DMS79 (cell line): ENCODE data around the gene ACER2.
A peak's percentile ranks its signal among the peaks of the same experiment; 100 is the strongest.

Source experiments
- DNase-seq: peaks from one replicate; lab custom pipeline; 2025; lab: John Stamatoyannopoulos, UW

ACER2 gene

DNA sequence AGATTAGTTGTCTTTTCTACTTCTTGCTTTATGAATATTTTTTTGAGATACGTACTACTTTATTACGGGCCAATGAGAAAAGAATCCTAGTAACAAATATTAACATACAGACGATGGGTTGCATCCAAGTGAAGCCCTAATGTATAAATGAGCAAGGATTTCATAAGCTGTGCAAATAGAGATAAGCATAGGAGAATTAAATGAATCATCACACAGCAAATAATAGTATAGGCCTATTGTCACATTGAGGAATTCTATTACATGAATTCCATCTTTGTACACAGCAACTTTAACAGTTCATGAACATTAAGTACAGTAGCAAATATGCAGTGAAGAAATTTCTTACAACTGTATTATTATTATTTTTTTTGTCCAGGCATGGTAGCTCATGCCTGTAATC, 78.0 kb downstream of the ACER2 start:
- no peak for DNase-seq

DNA sequence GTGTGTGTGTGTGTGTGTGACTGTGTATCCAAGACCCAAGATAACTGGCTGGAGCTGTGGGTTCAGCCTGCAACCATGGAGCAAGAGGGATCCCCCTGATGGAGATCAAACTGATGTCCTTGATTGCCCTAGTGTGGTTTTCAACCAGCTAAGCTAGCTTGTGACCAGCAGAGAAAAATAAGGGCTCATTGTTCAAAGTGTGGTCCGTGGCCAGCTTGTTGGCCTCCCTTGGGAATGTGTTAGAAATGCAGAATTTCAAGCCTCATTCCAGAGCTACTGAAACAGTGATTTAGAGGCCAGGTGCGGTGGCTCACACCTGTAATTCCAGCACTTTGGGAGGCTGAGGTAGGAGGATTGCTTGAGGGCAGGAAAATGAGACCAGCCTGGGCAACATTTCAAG, 79.9 kb downstream of the ACER2 start:
- DNase-seq = no peak

DNA sequence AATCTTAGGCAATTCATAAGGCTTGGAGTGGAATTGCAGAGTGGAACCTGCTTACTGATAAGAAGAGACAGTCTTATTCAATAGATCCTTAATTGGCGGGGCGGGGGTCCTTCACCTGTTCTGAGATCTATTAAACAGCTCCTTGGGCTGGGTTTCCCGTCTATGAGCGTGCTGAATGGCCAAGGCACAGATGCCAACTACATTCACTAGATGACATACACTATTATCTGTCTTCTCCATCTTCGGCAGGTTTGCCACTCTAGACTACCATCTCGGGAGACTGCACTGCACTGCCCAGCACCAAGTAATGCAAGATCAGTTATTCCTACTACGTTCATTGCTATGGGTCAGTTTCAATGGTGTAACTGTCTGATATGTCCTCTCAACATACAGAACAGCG, 81.5 kb downstream of the ACER2 start:
- DNase-seq = no peak

DNA sequence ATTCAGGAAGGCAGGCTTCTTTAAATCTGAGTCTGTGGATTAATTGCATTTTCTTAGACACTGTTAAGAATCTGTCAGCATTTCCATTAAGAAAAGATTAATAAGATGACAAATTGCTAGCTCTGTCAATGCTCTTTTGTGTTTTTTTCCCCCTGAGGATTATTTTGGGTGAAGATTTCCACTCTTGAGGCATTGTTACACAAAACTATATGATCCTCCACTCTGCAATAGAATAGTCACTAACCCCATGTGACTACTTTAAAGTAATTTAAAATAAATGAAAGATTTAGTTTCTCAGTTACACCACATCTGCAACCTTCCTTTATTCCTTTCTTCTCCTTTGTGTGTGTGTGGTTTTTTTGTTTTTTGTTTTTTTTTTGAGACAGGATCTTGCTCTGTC, 82.0 kb downstream of the ACER2 start:
- no peak for DNase-seq

DNA sequence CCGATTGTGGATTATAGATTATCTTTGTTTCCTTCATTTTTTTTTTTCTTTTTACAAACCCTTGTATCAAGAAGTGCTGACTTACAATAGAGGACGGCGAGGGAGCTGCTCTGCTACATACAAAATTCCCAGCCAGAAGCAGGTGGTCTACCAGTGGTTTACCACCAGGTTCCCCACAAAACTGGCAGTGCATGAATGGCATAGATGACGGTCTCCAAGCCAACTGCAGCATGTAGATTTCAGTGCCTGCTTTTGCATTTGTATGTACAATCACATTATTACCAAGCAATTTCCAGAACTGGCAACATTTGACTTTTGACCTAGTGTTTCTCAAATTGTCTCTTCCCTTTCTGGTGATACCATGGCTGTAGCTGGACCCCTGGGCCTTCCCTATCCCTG, 84.0 kb downstream of the ACER2 start:
- DNase-seq = no peak

DNA sequence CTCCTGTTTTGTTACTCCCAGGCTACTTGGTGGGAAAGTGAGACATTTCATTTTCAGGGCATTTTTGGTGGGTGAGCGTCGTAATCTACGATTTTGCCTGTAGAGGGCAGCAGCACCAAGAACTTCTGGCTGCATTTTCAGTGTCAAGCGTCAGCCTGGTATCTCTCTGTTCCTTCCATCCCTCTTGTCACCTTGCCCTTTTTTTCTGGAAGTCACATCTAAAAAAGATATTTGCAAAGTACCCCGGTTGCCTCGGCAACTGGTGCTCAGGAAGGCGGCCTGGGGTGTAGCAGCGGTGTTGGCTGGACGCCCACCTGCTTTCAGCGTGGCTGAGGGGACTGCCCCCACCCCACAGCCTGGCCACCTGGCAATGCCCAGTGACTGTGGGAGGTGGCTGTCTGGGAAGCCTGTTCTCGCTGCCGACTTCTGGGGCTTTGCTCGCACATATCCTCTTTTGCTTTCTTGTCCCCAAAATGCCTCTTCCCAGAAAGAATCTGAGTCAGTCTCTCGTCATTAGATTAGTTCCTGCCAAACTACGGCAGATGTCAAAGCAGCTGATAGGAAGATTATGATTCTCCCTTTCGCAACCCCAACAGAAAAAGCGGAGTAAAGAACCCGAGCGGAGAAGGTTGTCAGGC, 84.5 kb downstream of the ACER2 start:
- DNase-seq = peak; percentile 58

DNA sequence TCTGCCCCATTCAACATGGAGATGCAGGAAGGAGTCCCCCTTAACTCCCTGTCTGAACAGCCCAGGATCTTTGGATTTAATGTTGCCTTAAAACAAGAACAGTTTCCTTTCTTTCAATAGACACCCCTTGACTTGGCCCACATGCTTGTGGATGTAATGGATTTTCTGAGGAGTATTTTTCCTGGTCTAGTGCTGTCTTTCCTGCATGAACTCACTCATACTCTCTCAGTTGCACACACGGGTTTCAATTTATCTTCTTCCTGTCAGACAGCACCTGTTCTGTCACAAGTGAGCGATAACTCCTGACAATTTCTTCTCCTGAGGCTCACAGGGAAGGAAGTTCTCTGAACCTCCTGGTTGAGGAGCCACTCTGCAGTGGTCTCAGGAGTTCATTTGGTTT, 85.1 kb downstream of the ACER2 start:
- DNase-seq = no peak

DNA sequence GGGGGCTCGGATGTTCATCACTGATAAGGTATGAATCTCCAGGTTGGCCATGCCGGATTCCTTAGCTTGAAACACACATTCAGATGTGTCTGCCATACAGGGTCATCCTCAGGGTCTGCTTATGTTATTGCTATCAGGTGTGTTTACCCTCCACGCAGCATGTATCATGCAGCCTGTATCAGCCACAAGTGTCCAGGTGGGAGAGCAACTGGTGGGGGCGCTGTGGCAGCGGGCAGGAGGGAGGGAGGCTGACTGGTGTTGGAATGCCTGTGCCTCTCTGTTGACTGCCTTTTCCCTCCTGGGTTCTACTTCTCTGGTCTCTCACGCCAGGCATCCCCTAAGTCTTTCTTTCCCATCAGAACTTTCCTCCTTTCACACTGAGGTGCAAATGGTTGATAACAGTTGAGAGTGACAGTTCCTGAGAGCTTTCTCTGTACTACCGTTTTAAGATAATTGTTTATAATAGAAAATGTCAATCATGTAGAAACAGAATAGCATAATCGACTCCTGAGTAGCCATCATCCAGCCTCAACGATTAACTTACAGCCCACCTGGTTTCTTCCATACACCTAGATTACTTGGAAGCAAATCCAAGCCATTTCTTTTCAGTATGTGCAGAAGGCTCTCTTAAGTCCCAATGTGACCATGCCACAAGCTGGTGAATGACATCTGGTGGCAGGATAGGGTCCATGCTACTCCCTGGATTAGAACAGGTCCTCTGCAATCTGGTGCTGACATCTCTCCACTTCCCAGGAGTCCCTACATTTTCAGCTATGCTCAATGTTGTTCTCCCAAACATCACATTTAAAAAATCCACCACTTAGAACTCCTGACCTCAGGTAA, 86.6 kb downstream of the ACER2 start:
- no peak for DNase-seq

DNA sequence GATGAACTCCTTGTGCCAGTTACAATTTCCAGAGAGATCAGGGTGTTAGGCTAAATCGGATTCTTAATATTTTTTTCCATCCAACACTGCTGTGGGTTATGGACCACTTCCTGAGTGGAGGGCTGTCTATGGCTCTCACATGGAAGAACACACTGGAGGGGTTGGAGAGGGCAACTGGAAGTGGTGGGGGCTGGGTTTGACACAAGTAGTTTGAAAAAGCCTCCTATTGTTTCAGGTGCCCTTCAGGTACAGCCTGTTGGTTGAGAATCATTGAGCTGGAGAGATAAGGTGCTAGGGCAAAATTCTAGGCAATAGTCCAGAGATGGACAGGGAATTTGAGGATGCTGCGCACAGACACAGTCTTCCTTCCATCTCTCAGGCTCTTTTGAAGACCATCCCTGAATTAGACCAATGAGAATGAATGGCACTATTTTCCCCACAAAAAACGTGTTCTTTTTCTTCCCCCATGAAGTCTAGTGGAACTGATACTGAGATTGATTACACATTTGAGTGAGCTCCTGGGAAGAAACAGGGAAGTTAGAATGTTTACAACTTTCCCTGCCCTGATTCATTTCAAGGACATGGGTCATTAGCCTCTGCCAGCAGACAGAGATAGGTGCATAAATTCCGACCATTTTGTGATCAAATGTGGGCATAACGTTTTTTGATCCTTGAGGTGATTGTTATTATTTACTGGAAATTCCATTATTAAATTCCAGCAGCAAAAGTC, 87.7 kb downstream of the ACER2 start:
- no peak for DNase-seq

DNA sequence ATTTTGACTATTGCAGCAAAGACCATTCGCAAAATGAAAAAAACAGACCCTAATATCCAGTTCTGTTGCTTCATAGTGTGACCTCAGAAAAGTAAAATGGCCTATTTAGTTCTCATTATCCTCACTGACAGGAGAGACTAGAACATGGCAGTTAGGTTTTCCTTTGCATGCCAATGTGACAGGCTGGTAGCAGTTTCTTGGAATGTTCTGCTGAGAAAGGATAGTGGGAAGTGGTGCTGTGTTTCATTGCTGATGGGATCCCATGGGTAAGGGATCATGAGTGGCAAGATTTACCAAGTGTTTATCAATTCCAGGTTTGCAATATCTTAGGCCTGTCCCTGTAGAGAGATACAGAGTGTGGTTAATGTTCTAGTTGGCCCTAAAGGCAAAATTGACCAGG, 88.5 kb downstream of the ACER2 start:
- DNase-seq = no peak

DNA sequence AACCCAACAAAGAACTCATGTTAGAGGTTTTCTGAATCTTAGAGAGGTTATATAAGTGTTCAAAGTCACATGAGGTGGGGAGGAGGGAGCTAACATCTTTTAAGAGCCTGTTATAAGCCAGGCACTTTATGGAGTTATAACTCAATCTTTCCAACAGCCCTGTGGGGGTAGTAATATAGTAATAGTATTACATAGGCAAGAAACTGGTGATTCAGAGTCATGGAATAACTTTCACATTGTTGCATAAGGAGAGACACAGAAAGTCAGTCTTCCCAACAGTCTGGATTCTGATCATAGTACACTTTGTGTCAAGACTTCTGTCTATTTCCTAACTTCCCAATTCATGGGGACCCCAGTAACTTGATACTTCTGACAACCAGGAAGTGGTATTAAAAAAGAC, 89.2 kb downstream of the ACER2 start:
- DNase-seq = no peak
